Inflammatory macrophage treated with lipopolysaccharide for 1 hour (primary cell): ENCODE measurements around the gene COL15A1.

ENCODE experiments used
- DNase-seq, 2 donors: peaks; one replicate each; pipeline ENCODE4 v3.0.0-alpha.2; 2020 to 2022

COL15A1 gene

GRCh38 chr9:98950262-98950661 lies 6.6 kb downstream of the COL15A1 start:
- DNase-seq = no peak

DNA sequence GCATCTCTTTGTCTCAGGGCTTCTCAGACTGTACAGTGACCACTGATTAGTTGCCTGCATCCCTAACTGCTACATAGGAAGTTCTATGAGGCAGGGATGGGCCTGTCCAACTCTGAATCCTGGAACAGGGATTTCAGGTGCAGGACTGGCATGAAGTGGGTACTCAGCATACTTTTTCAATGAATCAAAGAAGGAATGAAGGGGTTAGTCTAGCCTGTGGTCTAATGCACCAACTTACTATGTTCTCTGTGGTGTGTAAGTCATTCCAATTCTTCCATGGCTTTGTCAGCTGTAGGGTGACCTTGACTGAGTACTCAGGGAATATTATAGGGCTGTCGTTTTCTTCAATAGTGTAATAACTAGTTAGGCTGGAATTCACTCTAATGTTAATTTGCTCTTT lies 8.3 kb downstream of the COL15A1 start:
- DNase-seq = no peak

GRCh38 chr9:98953581-98954243 lies 10.0 kb downstream of the COL15A1 start:
- DNase-seq = no peak

- DNase-seq = no peak
These were observed 10.5 kb downstream of the COL15A1 start for GRCh38 chr9:98954244-98954610.

GRCh38 chr9:98955259-98955658 lies 11.6 kb downstream of the COL15A1 start:
- no peak for DNase-seq

- no peak for DNase-seq
These were observed 14.1 kb downstream of the COL15A1 start for GRCh38 chr9:98957826-98958225.

DNA sequence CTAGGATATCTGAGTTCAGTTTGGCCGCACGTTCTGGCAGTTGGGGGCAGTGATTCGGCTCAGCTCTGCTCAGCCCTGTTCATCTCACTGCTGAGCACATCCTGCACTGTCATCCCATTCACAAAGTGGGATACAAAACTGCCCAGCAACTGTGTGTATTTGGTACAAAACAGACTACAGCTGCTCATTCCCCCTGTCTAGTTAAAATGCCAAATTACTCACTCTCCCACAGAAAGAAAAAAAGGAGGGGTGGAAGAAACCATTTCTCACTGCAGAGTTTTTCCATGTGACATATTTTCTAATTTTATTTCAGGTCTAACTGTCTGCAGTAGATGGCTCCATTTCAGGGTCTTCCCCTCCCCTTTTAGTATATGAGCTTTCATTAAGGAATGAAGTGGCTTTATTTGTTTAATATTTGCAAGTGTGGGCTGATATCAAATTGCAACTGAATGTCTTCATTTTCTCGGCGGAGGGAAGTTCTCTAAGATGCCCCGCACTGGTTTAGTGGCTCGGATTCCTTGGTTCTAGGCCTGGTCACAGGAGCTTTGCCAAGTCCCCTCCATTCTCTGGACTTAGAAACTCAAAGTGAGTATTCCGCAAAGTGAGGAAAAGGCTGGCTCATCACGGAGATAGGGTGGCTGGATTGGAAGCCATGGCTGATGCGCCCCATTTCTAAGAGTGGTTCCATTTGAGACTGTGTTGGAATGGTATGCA lies 14.7 kb downstream of the COL15A1 start:
- no peak for DNase-seq

GRCh38 chr9:98960409-98960808 lies 16.7 kb downstream of the COL15A1 start:
- no peak for DNase-seq

DNA sequence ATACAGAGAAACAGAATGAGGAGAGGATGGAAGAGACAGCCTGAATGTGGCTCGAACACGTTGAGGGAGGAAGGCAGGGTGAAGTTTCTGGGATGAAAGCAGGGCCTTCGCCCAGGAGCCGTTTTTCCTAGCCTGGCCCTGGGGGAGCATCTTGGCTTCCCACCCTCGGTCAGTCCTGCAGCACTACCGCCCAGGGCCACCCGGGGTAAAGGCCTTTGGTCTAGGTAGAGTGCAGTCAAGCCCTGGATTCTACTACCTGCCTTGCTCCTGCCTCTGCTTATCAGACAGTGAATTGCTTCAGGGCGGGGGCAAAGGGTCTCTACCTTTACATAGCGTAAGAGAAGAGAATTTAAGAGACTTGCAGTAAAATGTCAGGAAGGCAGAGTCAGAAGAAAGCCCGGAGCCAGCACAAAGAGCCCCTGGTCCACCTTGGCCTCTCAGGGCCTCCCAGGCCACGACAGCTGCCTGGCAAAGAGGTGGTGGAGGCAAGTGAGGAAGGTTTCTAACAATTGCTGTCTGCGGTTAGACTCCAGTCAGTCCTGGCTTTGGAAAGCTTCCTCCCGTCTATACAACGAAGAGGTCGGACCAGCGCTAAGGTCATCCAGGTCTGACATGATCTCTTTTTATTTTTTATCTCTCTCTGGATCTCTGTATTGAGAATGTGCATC lies 17.9 kb downstream of the COL15A1 start:
- no peak for DNase-seq

GRCh38 chr9:98962181-98962560 lies 18.5 kb downstream of the COL15A1 start:
- DNase-seq = no peak

GRCh38 chr9:98962861-98963260 lies 19.2 kb downstream of the COL15A1 start:
- DNase-seq = no peak

DNA sequence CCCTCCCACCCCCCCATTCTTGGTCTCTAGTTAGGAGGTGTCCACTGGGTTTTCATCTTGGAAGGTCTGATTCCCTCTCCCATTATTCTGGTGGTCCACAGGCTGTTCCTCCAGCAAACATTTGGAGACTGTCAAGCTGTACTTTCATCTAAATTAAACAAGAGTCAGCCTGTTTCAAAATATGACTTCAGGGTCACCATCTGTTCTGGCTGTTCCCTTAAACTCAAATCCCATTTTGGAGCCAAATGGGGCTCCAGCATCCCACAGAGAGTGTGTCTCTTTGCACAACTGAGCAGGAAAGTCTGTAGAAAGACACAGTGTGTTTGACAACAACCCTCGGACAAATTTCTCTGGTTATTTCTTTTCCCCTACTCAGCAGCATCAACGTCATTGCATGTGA lies 20.5 kb downstream of the COL15A1 start:
- no peak for DNase-seq

GRCh38 chr9:98964911-98965336 lies 21.2 kb downstream of the COL15A1 start:
- DNase-seq = no peak

GRCh38 chr9:98966676-98967075 lies 23.0 kb downstream of the COL15A1 start:
- DNase-seq = no peak

DNA sequence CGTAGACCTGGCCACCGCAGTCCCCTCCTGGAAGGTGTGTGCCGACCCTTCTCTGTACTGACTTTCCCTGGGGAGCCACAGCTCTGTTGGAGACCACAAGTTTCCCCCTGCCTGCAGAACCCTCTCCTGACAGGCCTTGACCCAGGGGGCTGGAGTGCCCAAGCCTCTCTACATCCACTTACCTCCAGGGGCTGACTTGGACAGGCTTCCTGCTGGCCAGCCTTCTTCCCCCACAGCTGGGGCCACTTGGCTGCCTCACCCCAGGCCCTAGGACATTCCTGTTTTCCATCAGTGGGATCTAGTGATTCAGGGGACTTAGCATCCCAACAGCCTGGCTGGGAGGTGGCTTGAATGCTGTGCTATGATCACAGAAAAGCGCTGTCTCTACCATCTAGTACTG lies 23.6 kb downstream of the COL15A1 start:
- DNase-seq = no peak

DNA sequence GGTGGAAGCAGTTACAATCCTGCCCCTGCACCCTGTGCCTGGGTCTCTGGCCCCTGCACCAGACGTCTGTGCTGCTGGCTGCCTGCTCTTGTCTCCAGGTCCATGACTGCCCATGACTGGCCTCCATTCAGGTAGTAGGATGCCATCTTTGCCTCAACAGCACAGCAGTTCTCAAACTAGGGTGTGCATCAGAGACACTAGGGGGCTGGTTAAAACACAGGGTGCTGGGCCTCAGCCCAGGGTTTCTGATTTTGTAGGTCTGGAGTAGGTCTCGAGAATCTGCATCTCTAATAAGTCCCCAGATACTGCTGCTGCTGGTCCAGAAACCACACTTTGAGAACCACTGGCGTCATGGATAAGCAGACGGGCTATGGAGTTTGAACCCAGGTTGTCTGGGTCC lies 24.0 kb downstream of the COL15A1 start:
- no peak for DNase-seq

GRCh38 chr9:98968601-98969337 lies 25.1 kb downstream of the COL15A1 start:
- no peak for DNase-seq

DNA sequence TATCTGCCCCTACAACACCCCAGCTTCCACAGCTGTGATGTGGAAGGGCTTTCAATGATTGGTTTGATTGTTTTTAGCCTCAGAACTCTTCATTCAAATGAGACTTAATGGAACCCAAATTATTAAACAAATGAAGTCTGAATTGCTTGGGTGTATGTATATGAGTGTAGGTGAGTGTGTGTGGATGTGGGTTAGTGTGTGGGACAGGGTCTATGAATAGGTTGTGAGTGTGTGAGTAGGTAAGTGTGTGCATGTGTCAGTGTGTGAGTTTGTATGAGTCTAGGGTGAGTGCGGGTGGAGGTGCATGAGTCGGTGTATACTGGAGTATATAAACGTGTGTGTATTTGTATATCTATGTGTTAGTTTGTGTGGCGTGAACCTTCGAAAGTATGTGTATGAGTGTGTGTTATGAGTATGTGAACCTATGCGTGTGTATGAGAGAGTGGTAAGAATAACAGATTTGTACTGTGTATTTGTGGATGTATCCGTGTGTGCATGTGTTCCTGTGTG lies 26.9 kb downstream of the COL15A1 start:
- no peak for DNase-seq

DNA sequence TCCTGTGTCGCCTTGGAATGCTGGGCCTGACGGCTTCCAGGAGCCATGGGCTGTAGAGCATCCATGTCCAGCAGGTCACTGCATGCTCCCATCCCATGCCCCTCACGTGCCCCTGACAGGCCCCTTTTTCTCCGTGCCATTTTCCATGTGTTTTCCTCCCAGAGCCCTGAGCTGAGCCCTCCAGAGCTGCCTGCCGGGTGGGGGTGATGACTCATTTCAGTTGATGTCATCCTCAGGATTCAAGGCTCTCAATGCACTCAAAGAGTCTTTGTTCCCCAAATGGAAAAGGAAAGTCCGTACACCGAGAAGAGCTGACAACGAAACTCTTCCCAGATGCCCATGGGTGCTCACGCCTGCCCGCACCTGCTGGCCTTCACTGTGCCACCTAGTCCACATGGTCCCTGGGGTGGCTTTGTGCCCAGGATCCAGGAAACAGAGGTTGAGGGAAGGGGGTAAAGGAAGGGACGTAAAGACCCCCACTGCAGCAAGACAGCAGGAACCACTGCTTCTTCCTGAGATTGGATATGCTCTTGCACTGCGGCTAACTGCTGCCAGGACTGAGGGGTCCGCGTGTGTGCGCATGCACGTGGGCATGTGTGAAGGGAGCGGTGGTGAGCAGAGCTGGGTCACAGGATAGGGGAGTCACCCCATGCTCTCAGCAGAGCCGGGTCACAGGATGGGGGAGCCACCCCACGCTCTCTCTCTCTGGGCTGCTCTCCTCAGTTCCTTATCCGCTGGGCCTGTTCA lies 27.6 kb downstream of the COL15A1 start:
- DNase-seq = peak; percentile 34 to 48

DNA sequence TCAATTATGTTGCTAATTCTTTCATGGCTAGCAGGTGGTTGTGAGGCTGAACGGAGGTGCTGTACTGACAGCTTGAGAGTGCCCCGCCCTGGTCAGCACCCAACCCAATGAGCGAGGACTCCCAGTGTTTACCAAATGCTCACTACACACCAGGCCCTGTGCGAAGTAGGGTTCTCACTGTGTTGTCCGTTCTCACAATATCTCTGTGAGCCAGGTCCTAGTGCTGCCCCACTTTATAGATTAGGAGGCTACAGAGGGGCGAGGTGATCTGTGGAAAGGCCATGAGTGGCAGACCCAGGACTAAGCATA lies 28.2 kb downstream of the COL15A1 start:
- no peak for DNase-seq

DNA sequence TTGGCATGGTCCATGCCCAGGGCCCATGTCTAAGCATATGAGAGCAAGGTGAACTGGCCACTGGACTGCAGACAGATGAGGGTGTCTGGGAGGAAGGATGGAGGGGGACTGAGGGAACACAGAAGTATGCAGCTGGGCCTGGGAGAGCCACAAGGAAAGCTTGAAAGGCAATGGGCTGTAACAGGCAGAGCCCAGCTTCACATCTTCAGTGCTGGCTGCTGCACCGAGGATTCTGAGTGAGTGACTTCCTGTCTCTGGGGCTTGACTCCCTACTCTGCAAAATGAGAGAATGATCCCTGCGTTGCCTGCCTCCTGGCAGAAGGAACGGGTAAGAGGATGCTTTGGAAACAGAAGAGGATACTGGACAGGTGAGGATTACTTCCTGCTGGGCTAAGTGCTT lies 29.0 kb downstream of the COL15A1 start:
- DNase-seq = no peak

DNA sequence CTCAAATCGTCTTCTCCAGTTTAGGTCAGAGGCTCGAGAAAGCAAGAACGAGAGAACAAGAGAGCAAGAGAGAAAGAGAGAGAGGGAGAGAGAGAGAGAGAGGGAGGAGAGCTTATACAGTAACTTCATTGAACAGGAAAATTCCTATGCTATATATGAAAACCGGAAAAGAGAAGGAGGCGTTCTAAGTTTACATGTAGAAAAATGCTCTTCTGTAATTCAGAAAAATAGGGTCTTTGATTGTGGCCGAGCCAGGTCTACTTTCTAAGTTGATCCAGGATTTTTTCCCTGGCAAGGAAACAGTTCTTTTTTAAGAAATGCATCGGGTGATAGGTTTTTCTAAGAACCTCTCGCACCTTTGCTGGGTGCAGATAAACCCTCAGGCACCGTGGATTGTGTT lies 29.5 kb downstream of the COL15A1 start:
- no peak for DNase-seq

GRCh38 chr9:98973576-98973975 lies 29.9 kb downstream of the COL15A1 start:
- no peak for DNase-seq
